ENCODE data around the gene GRK4.

GRK4 gene

DNA sequence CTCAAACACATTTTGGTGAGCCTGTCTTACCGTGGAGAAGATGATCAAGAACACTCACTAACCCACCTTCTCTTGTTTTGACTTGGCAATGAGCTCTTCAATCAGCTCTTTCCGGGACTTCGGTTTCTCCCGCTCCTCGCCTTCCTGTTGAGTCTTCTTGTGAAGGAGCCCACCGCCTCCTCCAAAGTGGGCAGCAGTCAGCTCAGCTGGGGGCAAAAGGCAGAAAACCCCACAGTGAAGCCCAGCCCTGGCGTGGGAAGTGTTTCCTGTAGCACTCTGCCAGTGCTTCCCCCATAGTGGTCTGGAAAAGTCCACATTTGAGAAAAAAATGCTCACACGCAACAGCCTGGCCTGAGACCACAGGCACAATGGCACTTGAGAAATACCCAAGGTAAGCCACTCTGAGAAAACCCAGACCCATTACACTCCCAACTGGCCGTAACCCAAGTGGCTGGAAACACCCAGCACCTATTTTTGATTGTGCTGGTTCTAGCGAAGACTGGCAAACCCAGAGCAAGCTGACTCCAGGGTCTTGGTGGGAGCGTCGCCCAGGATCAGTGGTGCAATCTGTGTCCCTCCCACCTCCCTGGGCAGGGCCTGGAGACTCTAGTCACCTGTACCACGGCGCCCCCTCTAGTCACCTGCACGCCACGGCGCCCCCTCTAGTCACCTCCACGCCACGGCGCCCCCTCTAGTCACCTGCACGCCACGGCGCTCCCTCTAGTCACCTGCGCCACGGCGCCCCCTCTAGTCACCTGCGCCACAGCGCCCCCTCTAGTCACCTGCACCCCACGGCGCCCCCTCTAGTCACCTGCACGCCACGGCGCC, 8.8 kb upstream of the GRK4 start:
- no peak for TF ChIP-seq TEAD4 (IDR thresholded peaks at IDR 0.05)
- TF ChIP-seq RAD21 (IDR thresholded peaks at IDR 0.05; ENCODE audit: low read depth), result peak; percentile 11; the same call in 1 of the 2 replicates
- TF ChIP-seq ZBTB7A (IDR thresholded peaks at IDR 0.05; ENCODE audit: low read depth), result no peak
- TF ChIP-seq TAF1 (IDR thresholded peaks at IDR 0.05; ENCODE audit: low read depth), result no peak
- TF ChIP-seq, protein P1, sequence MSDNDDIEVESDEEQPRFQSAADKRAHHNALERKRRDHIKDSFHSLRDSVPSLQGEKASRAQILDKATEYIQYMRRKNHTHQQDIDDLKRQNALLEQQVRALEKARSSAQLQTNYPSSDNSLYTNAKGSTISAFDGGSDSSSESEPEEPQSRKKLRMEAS (IDR thresholded peaks at IDR 0.05), result no peak

GRCh38 chr4:2958446-2958845, 4.9 kb upstream of the GRK4 start:
- TF ChIP-seq ZBTB7A (IDR thresholded peaks at IDR 0.05; ENCODE audit: low read depth) (no peak), RAD21 (IDR thresholded peaks at IDR 0.05; ENCODE audit: low read depth) (no peak), CREB1 (IDR thresholded peaks at IDR 0.05; ENCODE audit: low read depth) (no peak), TCF12 (IDR thresholded peaks at IDR 0.05; ENCODE audit: low read depth) (no peak), NFIC (IDR thresholded peaks at IDR 0.05) (no peak), TEAD4 (IDR thresholded peaks at IDR 0.05) (no peak), FOXM1 (IDR thresholded peaks at IDR 0.05; ENCODE audit: borderline replicate concordance, low read depth) (no peak), YY1 (IDR thresholded peaks at IDR 0.05; ENCODE audit: low read depth) (no peak), EP300 (IDR thresholded peaks at IDR 0.05; ENCODE audit: borderline replicate concordance) (no peak), EGR1 (IDR thresholded peaks at IDR 0.05) (no peak), CEBPB (IDR thresholded peaks at IDR 0.05) (no peak), TAF1 (IDR thresholded peaks at IDR 0.05; ENCODE audit: low read depth) (no peak), USF1 (IDR thresholded peaks at IDR 0.05) (no peak)
- TF ChIP-seq, protein P1 (IDR thresholded peaks at IDR 0.05), result no peak
- TF ChIP-seq, protein P2, sequence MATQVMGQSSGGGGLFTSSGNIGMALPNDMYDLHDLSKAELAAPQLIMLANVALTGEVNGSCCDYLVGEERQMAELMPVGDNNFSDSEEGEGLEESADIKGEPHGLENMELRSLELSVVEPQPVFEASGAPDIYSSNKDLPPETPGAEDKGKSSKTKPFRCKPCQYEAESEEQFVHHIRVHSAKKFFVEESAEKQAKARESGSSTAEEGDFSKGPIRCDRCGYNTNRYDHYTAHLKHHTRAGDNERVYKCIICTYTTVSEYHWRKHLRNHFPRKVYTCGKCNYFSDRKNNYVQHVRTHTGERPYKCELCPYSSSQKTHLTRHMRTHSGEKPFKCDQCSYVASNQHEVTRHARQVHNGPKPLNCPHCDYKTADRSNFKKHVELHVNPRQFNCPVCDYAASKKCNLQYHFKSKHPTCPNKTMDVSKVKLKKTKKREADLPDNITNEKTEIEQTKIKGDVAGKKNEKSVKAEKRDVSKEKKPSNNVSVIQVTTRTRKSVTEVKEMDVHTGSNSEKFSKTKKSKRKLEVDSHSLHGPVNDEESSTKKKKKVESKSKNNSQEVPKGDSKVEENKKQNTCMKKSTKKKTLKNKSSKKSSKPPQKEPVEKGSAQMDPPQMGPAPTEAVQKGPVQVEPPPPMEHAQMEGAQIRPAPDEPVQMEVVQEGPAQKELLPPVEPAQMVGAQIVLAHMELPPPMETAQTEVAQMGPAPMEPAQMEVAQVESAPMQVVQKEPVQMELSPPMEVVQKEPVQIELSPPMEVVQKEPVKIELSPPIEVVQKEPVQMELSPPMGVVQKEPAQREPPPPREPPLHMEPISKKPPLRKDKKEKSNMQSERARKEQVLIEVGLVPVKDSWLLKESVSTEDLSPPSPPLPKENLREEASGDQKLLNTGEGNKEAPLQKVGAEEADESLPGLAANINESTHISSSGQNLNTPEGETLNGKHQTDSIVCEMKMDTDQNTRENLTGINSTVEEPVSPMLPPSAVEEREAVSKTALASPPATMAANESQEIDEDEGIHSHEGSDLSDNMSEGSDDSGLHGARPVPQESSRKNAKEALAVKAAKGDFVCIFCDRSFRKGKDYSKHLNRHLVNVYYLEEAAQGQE (IDR thresholded peaks at IDR 0.05; ENCODE audit: low read depth), result no peak

DNA sequence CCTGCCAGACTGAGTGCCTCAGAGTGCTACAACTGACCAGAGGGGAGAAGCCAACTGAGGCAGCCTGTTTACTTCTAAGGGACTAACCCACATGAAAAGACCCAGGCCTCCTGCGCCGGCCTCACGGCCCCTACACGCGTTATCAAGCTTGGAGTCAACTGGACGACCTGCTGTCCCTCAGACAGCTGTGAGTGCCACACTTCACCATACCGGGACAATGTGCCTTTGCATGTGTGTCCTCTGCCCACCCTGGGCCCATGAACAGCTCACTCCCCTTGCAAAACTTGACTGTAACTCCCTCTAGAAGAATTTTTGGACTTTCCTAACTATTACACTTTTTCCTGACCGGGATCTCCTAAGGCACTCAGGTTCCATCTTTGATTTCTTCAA, 2.0 kb upstream of the GRK4 start:
- TF ChIP-seq TAF1 (IDR thresholded peaks at IDR 0.05; ENCODE audit: low read depth), result no peak
- no peak for TF ChIP-seq YY1 (IDR thresholded peaks at IDR 0.05; ENCODE audit: low read depth)
- no peak for TF ChIP-seq CEBPB (IDR thresholded peaks at IDR 0.05)
- TF ChIP-seq EGR1 (IDR thresholded peaks at IDR 0.05), result no peak
- TF ChIP-seq, protein P1 (IDR thresholded peaks at IDR 0.05), result no peak
- no peak for TF ChIP-seq CREB1 (IDR thresholded peaks at IDR 0.05; ENCODE audit: low read depth)
- TF ChIP-seq TEAD4 (IDR thresholded peaks at IDR 0.05), result no peak
- TF ChIP-seq FOXM1 (IDR thresholded peaks at IDR 0.05; ENCODE audit: borderline replicate concordance, low read depth), result no peak
- TF ChIP-seq NFIC (IDR thresholded peaks at IDR 0.05), result no peak

DNA sequence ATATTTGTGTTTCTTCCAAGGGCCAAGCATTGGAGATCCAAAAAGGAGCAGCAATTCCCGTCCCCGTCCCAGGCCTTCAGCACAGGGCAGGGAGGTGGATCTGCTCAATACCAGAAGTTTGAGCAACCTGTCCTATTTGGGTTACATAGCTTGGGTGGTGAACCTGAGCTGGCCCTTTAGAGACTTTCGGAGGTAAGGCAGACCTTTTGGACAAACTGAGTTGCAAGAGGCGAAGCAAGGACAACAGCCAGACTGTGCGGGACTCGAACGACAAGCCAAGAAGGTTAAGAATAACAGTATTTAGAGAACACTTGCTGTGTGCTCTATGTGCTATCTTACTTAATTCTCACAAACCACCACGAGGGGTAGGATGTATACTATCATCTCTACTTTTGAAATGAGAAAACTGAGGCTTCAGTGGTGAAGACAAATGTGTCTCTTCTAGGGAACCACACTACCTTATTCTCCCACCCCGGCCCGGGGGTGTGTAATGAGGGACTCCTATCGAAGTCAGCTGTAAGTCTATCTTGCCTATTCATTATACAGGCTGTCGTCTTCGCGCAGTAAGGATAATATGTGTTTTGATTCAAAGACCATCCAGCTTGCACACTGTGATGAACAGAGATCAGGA, 1.4 kb upstream of the GRK4 start:
- TF ChIP-seq TEAD4 (IDR thresholded peaks at IDR 0.05) (no peak), TAF1 (IDR thresholded peaks at IDR 0.05; ENCODE audit: low read depth) (no peak), RAD21 (IDR thresholded peaks at IDR 0.05; ENCODE audit: low read depth) (no peak), NFIC (IDR thresholded peaks at IDR 0.05) (no peak), EGR1 (IDR thresholded peaks at IDR 0.05) (no peak), EP300 (IDR thresholded peaks at IDR 0.05; ENCODE audit: borderline replicate concordance) (no peak), TCF12 (IDR thresholded peaks at IDR 0.05; ENCODE audit: low read depth) (no peak), YY1 (IDR thresholded peaks at IDR 0.05; ENCODE audit: low read depth) (no peak), CREB1 (IDR thresholded peaks at IDR 0.05; ENCODE audit: low read depth) (no peak), CEBPB (IDR thresholded peaks at IDR 0.05) (no peak), FOXM1 (IDR thresholded peaks at IDR 0.05; ENCODE audit: borderline replicate concordance, low read depth) (no peak), USF1 (IDR thresholded peaks at IDR 0.05) (no peak), ZBTB7A (IDR thresholded peaks at IDR 0.05; ENCODE audit: low read depth) (no peak)
- TF ChIP-seq, protein P2 (IDR thresholded peaks at IDR 0.05; ENCODE audit: low read depth), result no peak
- TF ChIP-seq, protein P1 (IDR thresholded peaks at IDR 0.05), result no peak

Data from Ishikawa (cell line).